OCI-LY7 (cell line): ENCODE measurements around the gene SLC6A14.

Experiments
- CTCF ChIP-seq: fragments of 200-600 bp; sonication (generic); conservative IDR thresholded peaks from 2 replicates; pipeline ENCODE4 v1.5.1; 2014; ENCODE audit warnings: mild to moderate bottlenecking, antibody characterized with exemption, low read length, moderate library complexity, mixed read lengths
- EZH2phosphoT487 ChIP-seq: fragments of 200-600 bp; sonication (generic); IDR thresholded peaks from 2 replicates; pipeline ENCODE4 v1.6.1; 2018; ENCODE audit warnings: low read depth, borderline replicate concordance, mild to moderate bottlenecking, mixed run types, antibody characterized with exemption, low read length, moderate library complexity, mixed read lengths

GRCh38 chrX:116435597-116435996, 809 bp upstream of the SLC6A14 start:
- TF ChIP-seq CTCF: no peak
- TF ChIP-seq EZH2phosphoT487: no peak
